Erythroblast (primary cell): ENCODE measurements around the gene GALNT4.

Source experiments
- DNase-seq, 2 experiments: peaks; one replicate each; lab custom pipeline; 2025; lab: John Stamatoyannopoulos, UW
- GATA1 ChIP-seq: IDR thresholded peaks from 2 replicates; pipeline ENCODE4 v1.6.1; 2011; ENCODE audit warnings: low read depth, mild to moderate bottlenecking, control low read depth, low read length, moderate library complexity
- POLR2A ChIP-seq: IDR thresholded peaks from 2 replicates; pipeline ENCODE4 v1.6.1; 2011; ENCODE audit warnings: mild to moderate bottlenecking, low read length

GALNT4 gene

DNA sequence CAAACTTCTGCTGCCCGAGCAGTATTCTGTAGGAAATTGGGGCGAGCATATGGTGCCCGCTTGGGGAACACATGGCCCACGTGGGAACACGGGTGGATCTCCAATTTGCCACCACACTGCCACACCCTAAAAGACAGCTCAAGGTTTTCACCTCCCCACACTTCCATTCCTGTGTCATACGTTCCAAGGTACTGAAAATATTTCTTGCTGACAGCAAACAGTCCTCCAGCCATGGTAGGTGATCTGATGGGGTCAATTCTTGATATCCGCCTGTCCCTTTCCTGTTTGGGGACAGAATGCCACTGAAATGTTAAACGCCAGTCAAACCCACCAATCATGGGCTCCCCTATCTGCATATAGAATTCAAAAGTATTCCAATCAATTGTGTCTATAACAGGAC is 1.2 kb downstream of the GALNT4 start:
- DNase-seq = no peak
- TF ChIP-seq POLR2A = no peak
- TF ChIP-seq GATA1 = no peak

- no peak for DNase-seq
- TF ChIP-seq POLR2A (no peak), GATA1 (no peak)
Observed at GRCh38 chr12:89521364-89522223, 3.0 kb downstream of the GALNT4 start.

DNA sequence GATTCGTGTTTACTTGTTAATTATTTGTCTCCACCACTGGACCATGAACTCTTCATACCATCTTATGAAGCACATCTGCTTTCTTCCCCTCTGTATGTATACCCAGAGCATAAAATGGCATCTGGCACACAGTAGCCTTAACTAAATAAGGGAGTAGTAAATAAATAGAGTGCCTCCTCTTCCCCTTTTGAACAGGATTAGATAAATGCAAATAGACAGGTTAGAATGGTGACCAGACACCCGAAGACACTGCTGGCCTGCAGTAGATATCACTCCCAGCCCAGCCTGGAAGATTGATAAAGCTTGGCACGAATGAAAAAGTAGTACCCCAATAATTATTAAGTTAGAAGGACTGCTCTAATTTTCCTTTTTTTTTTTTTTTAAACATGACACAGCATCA is 6.9 kb downstream of the GALNT4 start:
- DNase-seq = peak; percentile 62 to 83
- TF ChIP-seq GATA1 (no peak), POLR2A (peak; percentile 17)

GRCh38 chr12:89516633-89517032 is 8.0 kb downstream of the GALNT4 start:
- TF ChIP-seq GATA1 (no peak), POLR2A (no peak)
- peak; percentile 29 to 30 for DNase-seq

GRCh38 chr12:89514751-89515150 is 9.8 kb downstream of the GALNT4 start:
- peak in 1 of 2 experiments; percentile 8 for DNase-seq
- TF ChIP-seq GATA1 = no peak
- no peak for TF ChIP-seq POLR2A

GRCh38 chr12:89513544-89513943 is 11.1 kb downstream of the GALNT4 start:
- TF ChIP-seq POLR2A (no peak), GATA1 (no peak)
- no peak for DNase-seq

GRCh38 chr12:89507015-89507824 is 17.4 kb downstream of the GALNT4 start:
- no peak for DNase-seq
- TF ChIP-seq GATA1 (no peak), POLR2A (no peak)

- no peak for DNase-seq
Observed at GRCh38 chr12:89506050-89506449, 18.5 kb downstream of the GALNT4 start.

DNA sequence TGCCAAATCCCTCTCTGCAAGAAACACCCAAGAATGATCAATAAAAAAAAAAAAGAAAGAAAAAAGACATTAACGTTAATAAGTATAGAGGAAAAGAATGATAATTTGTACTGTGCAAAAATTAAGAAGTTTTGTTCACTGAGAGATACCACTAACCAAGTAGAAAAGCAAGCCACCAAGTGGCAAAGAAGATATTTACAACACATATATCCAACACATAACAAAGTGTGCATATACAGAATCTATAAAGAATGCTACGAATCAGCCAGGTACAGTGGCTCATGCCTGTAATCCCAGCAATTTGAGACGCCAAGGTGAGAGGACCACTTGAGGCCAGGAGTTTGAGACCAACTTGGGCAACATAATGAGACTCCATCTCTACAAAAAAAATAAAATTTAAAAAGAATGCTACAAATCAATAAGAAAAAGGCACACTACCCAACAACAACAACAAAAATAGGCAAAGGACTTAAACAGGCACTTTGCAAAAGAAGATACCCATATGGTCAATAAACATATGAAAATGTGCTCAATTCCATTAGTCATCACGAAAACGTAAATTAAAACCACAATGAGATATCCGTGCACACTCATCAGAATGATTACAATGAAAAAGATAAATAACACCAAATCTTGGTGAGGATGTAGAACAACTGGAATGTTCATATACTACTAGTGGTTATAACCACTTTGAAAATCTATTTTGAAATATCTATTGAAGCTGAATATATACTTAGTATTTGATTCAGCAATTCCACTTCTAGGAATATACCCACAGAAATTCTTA is 19.8 kb downstream of the GALNT4 start:
- TF ChIP-seq GATA1 = no peak
- TF ChIP-seq POLR2A = no peak
- no peak for DNase-seq

More at GRCh38 chr12:89506050-89506449, 18.5 kb downstream of the GALNT4 start:
- no peak for TF ChIP-seq POLR2A
- TF ChIP-seq GATA1 = no peak

DNA sequence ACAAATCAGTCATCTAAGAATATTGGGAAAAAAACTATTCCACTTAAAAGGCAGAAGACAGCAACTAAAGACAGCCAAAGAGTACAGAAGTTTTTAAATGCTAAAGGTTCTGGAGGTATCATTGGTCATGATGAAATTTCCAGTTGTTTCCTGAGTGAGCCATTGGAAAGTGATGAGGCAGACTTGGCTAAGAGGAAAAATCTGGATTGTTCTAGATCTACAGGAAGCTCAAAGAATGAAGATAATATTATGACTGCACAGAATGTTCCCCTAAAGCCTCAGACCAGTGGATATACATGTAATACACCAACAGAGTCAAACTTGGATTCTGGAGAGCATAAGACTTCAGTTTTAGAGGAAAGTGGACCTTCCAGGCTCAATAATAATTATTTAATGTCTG is 22.8 kb downstream of the GALNT4 start:
- TF ChIP-seq GATA1 = no peak
- TF ChIP-seq POLR2A = no peak

DNA sequence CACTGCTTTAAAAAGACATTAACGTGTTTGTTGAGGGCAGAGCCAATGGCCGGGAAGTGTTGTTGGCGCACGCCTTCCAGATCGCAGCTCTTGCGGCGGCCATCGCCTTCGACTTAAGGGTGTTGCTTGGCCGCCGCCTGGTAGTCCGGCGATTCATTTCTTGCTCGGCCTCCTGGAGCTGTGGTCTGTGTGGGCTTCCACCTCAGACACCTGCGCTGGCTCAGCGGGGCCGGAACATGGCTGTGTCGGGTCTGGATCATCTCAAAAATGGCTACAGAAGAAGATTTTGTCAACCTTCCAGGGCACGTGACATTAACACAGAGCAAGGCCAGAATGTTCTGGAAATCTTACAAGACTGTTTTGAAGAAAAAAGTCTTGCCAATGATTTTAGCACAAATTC is 24.7 kb downstream of the GALNT4 start:
- DNase-seq = no peak

More for the DNA sequence above, 22.8 kb downstream of the GALNT4 start:
- DNase-seq = no peak

DNA sequence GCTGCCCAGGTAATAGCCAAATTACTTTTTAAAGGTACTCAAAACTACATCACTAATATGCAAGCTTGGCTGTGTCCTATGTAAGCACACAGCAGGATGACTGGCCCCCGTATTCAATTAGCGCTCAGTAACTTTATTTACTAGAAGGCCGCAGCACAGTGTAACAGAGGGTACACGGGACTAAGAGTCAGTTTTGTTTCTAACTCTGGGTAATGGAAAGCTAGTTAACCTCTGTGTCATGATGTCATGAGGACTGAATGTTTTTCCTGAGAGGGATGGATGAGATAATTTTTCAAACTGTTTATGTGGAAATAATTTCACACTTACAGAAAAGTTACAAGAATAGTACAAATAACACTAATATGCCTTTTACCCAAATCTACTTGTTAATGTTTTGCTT is 27.1 kb downstream of the GALNT4 start:
- DNase-seq = no peak
- no peak for TF ChIP-seq GATA1
- TF ChIP-seq POLR2A = no peak

More for the DNA sequence above, 24.7 kb downstream of the GALNT4 start:
- TF ChIP-seq GATA1 (no peak), POLR2A (no peak)

GRCh38 chr12:89497005-89497404 is 27.6 kb downstream of the GALNT4 start:
- no peak for DNase-seq
- TF ChIP-seq POLR2A (no peak), GATA1 (no peak)
